H4 (cell line): Measurements from ENCODE around the gene ATP13A1. TPM values are rescaled to one million over a fixed set of nuclear protein-coding genes. Genes with fewer than 3 reads are reported as not detected.
A peak's percentile ranks its signal among the peaks of the same experiment; 100 is the strongest.

Experiments
- DNase-seq: peaks from one replicate; pipeline ENCODE4 v3.0.0-alpha.2; 2015; ENCODE audit warnings: low spot score
- total RNA-seq: library from RNA; depleted of rRNA; stranded (reverse); fragments of >200 nt; shearing (Covaris generic); gene quantifications from 2 replicates; pipeline ENCODE4 v1.2.3, GENCODE V29; 2014

Gene ATP13A1
- total RNA-seq, 1 experiment from 2014 or later = 39.6 TPM

DNA sequence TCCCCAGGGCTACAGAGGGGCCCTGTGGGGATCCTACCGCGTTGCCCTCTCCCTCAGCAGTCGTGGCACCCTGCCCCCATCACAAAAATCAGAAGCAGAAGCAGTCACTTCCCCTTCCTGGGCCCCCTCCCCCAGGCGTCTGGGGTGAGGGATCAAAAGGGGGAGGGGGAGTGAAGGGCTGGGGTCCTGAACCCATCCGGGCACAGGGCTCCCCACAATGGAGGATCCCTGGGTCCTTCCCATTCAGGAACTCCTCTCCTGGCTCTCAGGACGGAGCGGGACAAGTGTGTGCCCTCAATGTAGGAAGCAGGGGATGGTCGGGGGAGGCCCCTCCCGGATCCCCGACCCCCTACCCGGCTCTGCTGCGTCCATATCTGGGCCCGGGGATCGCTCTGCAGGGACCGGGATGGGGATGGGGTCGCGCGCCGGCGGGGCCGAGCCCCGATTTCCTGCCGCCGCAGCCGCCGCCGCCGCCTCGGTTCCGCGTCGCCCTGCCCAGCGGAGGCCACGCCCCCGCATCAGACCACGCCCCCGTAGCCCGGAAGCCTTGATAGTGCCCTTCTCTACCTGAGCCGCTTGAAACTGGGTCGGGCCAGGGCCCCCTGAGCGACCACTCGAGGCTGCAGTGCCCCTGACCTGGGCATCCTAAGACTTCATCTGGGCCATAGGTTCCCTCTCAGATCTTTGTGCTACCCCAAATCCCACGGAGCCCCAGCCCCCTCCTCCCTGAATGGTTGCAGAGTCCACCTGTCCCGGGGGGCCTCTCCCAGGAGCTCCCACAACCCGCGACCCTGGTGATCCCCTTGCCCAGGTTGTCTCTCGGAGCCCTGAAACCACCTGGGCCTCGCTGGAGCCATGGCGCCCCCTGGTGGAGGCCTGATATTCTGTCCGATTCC lies 20.1 kb downstream of the ATP13A1 start, which contains the start of gene GMIP:
Gene GMIP (minus strand): TSS at position 500 of the 896 bp plus-strand sequence. CDS start 128 bp downstream, at position 372.
- peak; percentile 30 for DNase-seq

DNA sequence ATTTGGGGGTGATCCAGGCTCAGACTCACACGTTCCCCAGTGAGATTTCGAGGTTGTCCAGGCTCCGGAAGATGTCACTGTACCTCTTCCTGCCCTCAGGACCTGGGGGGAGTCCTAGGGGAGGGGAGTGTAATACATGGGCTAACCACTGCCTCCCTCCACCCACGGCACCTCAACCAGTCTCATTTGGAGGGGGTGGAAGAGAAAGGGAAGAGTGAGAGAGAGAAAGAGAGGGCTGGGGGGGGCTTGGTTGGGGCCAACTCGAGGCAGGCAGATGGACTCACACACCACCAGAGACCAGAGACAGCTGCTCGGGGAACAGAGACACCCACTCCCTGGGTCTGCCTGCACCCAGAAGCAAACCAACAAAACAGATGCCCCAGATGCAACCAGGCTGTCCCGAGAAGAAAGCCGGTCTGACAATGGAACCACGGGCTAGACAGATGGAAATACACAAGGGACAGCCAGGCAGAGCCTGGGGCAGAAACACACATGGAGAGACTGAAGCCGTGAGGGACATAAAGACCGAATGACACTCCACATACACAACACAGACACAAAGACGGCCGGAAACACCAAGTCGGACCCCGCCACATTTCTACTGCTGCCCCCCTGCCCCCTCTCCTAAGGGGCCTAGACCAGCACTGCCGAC lies 20.8 kb downstream of the ATP13A1 start:
- DNase-seq = no peak

DNA sequence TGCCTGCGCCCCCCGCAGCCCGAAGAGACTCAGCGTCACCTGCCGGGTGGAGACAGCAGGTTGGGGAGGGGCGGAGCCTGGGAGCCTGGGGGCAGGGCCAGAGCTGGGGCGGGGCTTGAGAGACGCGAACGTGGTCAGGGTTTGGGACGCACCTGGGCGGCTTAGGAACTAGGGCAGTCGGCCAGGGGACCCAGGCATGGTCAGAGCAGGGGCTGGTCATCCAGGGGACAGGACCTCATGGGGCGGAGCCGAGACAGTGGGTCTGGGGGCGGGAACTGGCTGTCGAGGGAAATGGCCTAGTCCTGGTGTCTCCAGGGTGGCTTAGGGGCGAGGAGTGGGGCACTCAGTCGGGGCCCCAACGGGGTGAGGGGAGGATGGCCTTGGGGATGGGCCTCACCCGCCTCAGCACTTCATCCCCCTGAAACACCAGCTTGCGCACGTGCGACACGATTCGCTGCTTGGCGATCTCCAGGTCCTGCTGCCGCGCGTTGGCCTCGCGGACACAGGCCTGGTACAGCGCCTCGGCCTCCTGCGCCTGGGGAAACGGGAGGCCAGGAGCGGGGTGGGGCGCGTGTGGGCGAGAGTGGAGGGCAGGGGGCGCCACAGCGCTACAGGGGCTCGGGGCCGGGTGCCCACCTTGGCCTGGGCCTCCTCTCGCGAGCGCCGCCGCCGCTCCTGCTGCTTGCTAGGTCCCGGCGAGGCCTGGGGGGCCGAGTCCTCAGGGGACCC lies 25.8 kb downstream of the ATP13A1 start:
- DNase-seq = no peak

DNA sequence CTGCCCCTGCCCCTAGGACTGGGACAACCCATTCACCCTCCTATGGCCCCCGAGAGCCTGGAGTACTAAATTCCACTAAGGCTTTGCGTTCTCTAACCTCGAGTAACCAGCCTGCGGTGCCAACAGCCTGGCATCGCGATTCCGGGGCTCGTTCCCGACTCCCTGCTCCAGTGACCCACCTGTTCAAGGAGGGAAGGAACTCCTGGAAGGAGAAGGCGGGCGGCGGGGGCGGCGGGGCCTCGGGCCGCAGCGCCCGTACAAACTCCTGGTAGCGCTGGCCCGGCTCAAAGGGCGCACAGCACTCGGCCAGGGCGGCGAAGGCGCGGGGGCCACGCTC lies 26.3 kb downstream of the ATP13A1 start:
- DNase-seq = no peak

DNA sequence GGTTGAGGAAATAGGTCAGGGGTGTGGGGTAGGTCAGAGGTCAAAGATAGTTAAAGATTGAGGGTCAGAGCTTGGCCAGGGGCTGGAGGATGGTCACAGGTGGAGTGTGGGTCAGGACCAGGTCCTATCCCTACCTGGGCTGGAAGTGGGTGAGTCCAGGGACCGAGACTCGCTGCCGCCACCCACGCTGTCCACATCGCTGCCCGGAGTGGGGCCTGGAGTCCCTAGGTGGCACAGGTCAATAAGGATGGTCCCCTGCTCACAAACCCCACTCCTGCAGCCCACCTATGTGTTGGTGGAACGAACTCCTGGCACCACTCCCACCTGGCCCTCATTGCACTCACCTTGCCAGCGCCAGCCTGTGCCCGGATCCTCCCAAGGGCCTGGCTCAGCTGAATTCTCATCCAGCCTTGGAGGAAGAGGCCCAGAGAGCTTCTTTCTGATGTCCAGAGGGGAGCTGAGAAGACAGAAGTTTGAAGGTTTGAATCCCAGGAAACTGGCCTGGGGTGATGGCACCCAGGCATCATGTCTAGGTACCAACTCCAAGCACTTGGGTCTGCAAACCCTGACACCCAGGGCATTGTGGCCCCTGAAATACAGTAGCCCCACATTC lies 26.8 kb downstream of the ATP13A1 start:
- no peak for DNase-seq

DNA sequence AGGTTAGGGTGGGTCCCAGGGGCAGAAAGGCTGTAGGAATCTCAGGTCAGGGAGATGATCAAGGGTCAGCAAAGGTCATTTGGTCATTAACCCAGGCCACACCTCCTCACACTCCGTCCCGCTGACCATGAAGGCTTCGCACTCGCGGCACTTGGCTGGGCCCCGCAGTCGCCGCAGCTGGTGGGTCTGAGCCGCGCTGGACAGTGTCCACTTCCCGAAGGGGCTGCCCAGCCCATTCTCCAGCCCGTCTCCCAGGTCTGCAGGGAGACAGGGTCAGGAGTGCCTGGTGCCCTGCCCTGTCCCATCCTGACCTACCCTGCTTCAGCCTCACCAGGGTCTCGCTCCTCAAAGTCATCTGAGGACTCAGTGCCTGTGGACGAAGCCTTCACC lies 28.2 kb downstream of the ATP13A1 start:
- DNase-seq = no peak

DNA sequence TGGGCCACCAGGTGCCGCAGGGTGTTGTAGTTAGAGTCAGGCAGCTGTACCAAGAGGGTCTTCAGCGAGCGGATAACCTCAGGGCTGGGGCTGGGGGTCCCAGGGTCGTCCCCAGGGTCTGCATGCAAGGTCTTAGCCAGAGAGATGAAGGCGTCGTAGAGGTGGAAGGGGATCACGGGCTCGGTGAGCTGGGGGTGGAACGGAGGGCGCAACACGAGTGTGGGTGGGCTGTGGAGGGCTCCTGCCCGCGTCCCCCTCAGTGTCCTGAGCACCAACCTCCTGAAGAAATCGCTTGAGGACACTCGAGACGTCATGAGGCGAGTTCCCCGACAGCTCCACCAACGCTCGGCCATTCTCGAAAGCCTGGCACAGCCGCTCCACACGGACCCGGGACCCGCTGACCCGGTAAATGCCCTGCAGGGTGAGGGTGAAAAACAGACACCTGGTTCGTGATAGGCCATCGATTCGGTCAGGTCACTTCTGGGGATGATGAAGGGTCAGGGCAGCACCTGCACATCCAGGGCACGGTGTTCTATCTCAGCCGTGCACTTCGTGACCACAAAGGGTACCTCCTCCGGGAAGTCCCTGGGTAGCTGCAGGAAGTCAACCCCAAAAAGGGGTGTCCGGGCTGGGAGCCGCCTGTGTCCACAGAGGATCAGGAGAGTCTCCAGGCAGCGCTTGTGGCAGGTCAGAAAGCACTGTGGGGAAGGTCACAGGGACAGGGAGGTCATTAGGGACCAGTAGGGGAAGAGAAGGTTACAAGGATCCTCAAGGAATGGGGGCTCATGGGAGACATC lies 28.8 kb downstream of the ATP13A1 start:
- no peak for DNase-seq

DNA sequence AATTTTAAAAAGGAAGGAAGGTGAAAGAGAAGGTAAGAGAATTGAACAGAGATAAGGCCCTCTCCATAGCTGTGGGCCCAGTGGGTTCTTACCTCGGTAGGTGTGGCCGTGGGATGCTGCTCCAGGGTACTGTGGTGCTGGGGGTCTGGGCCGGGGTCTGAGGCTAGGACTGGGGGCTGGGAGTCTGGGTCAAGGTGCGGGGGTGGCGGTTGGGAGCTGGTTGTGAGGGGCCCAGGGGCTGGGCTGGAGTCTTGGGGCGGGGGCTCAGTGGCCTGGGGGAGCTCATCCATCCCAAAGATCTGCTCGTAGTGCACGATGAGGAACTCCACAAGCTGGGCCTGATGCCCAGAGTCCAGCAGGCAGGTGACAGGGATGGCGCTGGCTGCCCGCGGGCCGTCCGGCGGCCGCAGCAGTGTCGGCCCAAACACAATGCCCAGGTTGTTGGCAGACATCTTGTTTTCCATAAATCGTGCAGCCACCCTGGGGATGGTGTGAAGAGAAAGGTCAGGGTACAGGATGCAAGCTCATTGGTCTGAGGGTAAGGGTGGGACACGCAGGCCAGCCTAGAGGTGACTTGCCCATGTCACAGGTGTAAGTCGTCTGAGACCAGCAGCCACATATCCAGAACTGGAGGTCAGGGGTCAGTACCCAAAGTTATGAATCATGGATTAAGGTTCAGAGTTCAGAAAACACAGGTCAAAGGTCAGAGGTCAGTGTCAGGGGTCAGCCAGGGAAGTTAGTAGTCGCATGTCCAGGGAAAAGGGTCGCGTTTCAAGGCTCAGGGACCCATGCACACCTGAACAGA lies 29.6 kb downstream of the ATP13A1 start:
- DNase-seq = no peak

DNA sequence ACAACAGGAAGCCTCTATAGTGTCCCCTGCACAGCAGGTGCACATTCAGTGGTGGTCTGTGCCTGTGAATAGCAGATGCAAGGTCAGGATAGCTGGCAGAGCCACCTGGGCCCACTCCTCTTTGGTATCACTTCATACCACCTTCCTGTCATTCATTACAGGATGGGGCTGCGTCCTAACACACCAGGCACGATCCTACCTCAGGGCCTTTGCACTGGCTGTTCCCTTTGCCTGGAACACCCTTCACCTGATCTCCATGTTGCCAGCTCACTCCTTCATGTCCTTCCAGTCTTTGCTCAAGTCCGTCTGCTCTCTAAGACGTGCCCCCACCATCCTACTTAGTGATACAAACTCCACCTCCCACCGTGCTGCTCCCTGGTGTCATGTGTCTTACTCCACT lies 30.8 kb downstream of the ATP13A1 start:
- DNase-seq = no peak

DNA sequence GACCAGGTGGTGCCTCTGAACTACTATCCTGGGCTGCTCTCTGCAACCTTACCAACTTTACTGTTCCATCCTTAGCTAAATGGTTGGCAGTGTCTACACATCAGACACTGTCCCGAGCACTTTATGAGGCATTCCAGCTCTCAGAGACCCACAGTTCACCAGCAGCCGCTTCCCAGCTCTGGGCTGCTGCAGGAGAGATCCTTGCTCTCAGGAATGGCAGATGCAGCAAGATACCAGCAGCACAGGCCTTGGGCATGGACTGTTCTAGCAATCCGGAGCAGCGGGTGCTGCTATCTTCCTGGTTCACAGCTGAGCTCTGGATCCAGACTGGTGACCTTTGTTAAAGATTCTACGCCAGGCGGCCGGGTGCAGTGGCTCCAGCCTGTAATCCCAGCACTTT lies 32.1 kb downstream of the ATP13A1 start:
- no peak for DNase-seq

DNA sequence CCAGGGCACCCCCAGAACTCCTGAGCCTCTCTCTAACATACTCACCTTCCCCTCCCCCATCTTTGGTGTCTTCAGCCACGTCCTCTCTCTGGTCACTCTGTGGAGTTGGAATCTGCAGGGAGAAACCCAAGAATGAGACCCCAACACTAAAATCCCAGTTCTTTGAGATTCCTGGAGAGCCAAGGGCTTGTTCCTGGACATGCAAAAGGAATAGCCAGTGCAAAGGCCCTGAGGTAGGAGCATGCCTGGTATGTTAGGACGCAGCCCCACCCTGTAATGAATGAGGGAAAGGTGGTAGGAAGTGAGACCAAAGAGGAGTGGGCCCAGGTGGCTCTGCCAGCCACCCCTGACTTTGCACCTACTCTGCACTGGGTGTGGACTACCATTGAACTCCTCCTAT lies 33.0 kb downstream of the ATP13A1 start:
- no peak for DNase-seq

DNA sequence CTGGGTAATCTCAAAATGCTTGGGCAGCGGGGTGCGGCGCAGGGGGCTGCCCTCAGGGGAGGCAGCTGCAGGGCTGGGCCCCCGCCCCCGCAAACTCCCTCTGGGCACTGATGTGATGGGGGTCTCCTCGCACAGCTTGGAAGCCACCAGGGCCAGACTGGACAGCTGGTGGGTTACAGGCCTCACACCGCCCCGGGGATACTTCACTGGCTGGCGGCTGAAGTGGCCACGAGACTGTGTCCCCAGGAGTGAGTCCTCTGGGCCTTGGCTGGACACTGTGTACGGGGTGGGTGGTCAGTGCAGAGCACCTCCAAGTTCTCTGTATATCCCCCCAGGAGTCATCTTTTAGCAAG lies 33.4 kb downstream of the ATP13A1 start:
- no peak for DNase-seq

DNA sequence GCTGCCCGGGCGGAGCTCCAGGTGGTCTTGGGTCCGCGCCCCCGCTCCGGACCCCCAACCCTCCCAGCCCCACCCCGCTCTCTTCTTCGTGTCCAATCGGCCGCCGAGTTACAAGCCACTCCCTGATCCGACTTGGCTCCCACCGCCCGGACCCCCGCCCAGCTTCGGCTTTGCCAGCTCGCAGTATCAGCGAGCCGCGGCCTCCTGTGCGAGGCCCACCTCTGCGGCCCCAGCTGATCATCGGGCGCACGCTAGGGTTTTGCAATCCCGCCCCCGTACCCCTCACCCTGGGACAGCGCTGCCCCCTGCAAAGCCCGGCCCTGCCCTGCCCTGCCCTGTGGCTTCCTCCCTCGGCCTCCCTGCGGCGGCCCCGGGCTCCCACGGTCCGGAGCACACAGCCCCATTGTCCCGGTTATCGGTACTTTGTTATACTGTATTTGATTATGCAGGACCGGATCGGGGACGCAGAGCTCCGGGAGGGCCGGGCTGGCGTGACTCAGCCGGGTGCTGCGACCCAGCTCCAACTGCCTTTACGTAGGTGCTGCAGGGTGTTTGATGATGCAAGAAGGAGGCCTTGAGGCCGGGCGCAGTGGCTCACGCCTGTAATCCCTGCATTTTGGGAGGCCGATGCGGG lies 34.9 kb downstream of the ATP13A1 start:
- DNase-seq = no peak

DNA sequence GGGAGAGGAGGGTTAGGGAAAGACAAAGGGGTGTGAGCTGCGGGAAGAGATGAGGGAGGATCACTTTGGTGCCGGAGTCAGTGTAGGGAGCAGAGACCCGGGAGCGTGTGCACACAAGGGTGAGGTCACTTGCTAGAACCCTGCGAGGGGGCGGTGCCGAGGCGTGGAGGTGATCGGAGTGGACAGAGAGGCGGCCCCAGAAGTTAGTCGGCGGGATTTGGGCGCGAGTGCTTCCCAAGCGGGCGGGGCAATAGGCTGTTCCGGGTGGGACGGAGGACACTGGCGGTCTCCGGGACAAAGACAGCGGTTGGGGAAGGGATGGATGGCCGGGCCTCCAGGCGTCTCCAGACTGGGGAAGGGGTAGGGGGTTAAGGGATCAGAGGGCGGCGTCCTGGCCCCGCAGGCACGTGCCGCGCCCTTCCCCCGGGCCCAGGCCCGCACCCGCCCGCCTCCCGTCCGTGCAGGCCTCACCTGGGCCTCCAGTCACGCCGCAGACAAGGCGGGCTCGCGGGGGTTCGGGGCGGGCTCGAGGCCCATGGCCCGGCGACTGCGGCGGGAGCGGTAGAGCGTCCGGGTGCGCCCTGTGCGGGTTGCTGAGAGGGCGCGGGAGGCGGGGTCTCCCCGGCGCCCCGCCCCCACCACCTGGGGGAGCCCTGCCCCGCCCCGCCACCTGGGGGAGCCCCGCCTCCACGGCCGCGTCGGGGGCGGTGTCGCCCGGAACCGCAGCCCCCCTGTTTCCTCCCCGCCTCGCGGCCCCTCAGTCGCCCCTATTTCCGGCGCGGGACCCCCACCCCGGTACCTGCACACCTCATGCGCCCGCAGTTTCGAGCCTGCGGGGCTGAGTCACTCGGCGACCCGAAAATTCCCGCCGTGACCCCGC lies 35.6 kb downstream of the ATP13A1 start, which contains the start of gene LPAR2:
Gene LPAR2 (minus strand): TSS at position 600 of the 880 bp plus-strand sequence. CDS start 945 bp downstream, outside the sequence.
- no peak for DNase-seq

DNA sequence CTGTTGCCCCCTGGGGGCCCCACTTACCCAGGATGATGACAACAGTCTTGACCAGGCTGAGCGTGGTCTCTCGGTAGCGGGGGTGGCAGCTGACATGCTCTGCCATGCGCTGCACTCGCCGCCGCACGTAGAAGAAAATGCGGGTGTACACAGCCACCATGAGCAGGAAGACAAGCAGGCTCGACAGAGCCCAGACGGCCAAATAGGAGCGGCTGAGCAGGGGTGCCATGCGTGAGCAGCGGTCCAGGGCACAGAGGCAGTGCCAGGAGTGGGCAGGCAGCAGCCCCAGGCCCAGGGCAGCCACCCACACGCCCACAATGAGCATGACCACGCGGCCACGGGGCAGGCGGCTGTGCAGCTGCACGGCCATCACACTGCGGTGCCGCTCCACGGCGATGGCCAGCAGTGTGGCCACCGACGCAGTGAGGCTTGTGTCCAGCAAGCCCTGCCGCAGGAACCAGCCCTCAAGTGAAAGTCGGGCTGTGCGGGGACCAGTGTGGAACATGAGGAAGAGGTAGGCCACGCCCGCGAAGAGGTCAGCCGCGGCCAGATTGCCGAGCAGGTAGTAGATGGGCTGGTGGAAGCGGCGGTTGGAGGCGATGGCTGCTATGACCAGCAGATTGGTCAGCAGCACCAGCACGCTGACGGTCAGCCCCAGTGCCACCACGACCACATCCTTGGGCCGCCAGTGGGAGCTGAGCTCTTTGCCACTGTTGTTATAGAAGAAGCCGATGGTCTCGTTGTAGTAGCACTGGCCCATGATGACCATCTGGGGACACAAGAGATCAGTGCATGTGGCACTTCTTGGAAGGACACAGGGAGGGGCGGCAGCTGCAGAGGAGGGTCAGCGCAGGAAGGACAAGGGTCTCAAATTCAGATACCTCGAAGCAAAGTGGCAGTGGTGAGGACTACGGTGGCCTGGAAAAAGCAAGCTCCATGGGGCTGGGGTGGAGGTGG lies 36.7 kb downstream of the ATP13A1 start:
- no peak for DNase-seq

DNA sequence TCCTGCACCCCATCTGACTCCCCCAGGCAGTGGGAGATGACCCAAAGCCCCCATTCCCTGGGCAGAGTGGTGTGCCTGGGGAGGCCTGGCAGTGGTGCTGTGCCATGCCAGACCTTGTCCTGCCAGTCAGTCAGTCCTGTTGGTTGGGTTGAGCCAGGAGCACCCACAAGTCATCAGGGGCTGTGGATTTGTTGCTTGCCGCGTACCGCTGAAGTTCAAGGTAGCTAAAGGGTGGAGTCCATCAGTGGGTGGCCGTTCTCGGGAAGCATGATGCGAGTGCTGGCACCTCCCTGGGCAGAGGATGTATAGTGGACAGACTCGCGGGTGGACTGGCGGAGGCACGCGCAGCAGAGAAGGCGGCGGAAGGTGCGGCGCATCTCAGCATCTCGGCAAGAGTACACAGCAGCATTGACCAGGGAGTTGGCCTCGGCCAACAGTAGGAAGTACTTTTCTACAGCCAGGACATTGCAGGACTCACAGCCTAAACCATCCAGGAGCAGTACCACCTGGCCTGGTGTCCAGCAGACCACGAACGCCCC lies 39.4 kb downstream of the ATP13A1 start:
- DNase-seq = no peak

DNA sequence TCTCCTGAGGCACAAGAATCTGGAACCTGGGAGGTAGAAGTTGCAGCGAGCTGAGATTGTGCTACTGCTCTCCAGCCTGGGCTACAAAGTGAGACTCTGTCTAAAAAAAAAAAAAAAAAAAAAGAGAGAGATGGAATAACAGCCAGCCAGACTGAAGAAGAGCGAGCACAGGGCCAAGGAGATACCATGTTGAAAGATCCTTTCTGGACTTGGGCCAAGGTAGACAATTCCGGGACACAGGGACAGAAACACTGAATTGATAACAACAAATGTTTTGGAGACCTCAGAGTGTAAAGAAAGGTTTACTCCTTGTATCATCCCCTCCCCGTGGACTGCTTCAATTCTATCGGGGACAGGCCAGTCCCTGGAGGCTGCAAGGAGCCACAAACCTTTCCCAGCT lies 40.1 kb downstream of the ATP13A1 start:
- DNase-seq = no peak

DNA sequence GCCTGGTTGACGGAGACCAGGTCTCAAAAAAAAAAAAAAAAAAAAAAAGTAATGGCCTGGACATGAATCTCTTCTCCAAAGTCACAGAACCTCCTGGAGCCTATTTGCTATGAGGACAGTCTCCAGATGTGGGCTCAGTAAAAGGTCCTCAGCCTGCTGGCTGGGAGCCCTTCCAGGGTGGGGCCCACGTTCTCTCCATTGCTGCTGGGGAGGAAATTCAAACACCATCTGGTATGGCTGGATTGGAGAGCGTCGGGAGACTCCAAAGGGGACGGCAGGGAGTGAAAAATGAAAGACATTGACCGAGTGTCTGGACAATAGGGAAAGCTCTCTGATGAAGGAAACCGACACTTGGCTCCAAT lies 43.6 kb downstream of the ATP13A1 start:
- DNase-seq = no peak
